ENCODE results near the gene COL6A3.
A peak's percentile ranks its signal among the peaks of the same experiment; 100 is the strongest.

COL6A3 gene

DNA sequence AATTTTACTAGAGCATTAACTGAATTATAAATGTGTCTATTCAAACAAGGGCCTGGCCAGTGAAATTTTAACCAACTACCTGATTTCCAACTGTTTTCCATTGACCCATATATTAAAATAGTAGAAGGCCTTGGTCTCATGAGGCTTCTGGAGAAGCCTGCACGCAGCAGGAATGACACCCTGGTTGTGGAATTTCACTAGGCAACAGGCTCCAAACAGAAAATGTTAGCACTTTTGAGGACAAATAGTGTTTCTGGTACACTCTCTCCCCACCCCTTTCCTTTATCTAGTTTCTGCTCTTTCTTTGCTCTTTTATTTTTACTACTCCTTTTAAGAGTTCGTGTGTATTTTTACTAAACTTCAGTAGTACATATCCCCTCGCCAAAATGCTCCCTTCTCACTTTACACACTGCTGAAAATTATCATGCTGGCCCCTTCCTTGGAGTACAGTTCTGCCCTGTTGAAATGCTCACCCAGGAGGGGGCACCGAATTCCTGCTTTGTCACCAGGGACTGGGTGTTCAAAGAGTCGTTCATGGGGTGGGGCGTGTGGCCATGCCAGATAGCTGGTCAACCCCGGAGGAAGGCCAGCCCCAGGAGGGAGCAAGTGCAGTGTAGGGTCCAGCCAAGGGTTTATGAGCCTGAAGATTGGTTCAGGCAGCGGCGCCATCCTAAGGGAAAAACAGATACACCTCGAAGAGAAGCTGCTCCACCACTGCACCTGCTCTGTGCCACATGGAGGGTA, 22.1 kb upstream of the COL6A3 start:
- no peaks in the 10 kb centered on the region for H4K20me1 ChIP-seq (ENCODE audit: control insufficient read depth, insufficient read depth, low read depth, low read length)
- no peaks in the 10 kb centered on the region for H3K36me3 ChIP-seq (ENCODE audit: control insufficient read depth, low read length)
- TF ChIP-seq, protein P1, sequence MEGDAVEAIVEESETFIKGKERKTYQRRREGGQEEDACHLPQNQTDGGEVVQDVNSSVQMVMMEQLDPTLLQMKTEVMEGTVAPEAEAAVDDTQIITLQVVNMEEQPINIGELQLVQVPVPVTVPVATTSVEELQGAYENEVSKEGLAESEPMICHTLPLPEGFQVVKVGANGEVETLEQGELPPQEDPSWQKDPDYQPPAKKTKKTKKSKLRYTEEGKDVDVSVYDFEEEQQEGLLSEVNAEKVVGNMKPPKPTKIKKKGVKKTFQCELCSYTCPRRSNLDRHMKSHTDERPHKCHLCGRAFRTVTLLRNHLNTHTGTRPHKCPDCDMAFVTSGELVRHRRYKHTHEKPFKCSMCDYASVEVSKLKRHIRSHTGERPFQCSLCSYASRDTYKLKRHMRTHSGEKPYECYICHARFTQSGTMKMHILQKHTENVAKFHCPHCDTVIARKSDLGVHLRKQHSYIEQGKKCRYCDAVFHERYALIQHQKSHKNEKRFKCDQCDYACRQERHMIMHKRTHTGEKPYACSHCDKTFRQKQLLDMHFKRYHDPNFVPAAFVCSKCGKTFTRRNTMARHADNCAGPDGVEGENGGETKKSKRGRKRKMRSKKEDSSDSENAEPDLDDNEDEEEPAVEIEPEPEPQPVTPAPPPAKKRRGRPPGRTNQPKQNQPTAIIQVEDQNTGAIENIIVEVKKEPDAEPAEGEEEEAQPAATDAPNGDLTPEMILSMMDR (IDR thresholded peaks at IDR 0.05; ENCODE audit: low read depth, low read length, poor library complexity, severe bottlenecking), result no peak
- no peak for TF ChIP-seq EZH2phosphoT487 (IDR thresholded peaks at IDR 0.05; ENCODE audit: borderline replicate concordance, low read length)
- H3K4me3 ChIP-seq (ENCODE audit: low read length), result no peak overlapping the region
- H3K4me2 ChIP-seq (ENCODE audit: low read length), result no peak overlapping the region
- peaks cover 2% of the 10 kb centered on the region for H3K27me3 ChIP-seq (ENCODE audit: control insufficient read depth, low read length)
- H3K27ac ChIP-seq (ENCODE audit: low read depth, low read length), result no peak overlapping the region
- no peaks in the 10 kb centered on the region for H3F3A ChIP-seq (ENCODE audit: control insufficient read depth, insufficient read depth)
- no peaks in the 10 kb centered on the region for H3K9me2 ChIP-seq (replicated peaks; ENCODE audit: control insufficient read depth, low read length)
- H3K79me2 ChIP-seq (ENCODE audit: control insufficient read depth, low read length), result no peaks in the 10 kb centered on the region
- H3K4me1 ChIP-seq (ENCODE audit: control insufficient read depth, low read length), result peaks cover 5% of the 10 kb centered on the region
- H3K9me3 ChIP-seq (ENCODE audit: control insufficient read depth, insufficient read depth, low read length), result no peaks in the 10 kb centered on the region

DNA sequence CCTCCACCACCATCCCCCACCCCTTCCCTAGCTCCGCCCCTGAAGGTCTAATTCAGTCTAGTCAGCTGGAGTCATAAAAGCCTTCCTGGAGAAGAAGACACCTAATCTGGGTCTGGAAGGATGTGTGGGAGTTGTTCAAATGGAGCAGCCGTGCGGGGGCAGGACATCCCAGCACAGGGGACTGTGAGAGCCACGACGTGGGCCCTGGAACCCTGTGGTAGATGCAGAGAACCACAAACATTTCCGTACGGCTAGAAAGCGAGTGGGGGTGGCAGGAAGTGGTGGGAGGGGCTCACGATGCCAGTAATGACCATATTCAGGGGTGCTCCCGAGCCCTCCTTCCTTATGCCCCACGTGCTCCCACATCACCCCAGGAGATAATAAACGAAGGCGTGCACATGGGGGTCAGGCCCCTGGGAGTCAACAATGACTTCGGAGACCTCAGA, 20.9 kb upstream of the COL6A3 start:
- Histone ChIP-seq H3F3A (ENCODE audit: control insufficient read depth, insufficient read depth) (no peaks in the 10 kb centered on the region), H3K4me3 (ENCODE audit: low read length) (no peak overlapping the region), H3K27ac (ENCODE audit: low read depth, low read length) (no peak overlapping the region), H3K4me2 (ENCODE audit: low read length) (peak overlapping the region; percentile 43), H3K79me2 (ENCODE audit: control insufficient read depth, low read length) (no peaks in the 10 kb centered on the region), H3K36me3 (ENCODE audit: control insufficient read depth, low read length) (no peaks in the 10 kb centered on the region), H3K9me2 (replicated peaks; ENCODE audit: control insufficient read depth, low read length) (no peaks in the 10 kb centered on the region), H3K27me3 (ENCODE audit: control insufficient read depth, low read length) (no peaks in the 10 kb centered on the region), H3K9me3 (ENCODE audit: control insufficient read depth, insufficient read depth, low read length) (no peaks in the 10 kb centered on the region), H4K20me1 (ENCODE audit: control insufficient read depth, insufficient read depth, low read depth, low read length) (no peaks in the 10 kb centered on the region), H3K4me1 (ENCODE audit: control insufficient read depth, low read length) (peaks cover 5% of the 10 kb centered on the region)
- TF ChIP-seq EZH2phosphoT487 (IDR thresholded peaks at IDR 0.05; ENCODE audit: borderline replicate concordance, low read length), result no peak
- TF ChIP-seq, protein P1 (IDR thresholded peaks at IDR 0.05; ENCODE audit: low read depth, low read length, poor library complexity, severe bottlenecking), result no peak

DNA sequence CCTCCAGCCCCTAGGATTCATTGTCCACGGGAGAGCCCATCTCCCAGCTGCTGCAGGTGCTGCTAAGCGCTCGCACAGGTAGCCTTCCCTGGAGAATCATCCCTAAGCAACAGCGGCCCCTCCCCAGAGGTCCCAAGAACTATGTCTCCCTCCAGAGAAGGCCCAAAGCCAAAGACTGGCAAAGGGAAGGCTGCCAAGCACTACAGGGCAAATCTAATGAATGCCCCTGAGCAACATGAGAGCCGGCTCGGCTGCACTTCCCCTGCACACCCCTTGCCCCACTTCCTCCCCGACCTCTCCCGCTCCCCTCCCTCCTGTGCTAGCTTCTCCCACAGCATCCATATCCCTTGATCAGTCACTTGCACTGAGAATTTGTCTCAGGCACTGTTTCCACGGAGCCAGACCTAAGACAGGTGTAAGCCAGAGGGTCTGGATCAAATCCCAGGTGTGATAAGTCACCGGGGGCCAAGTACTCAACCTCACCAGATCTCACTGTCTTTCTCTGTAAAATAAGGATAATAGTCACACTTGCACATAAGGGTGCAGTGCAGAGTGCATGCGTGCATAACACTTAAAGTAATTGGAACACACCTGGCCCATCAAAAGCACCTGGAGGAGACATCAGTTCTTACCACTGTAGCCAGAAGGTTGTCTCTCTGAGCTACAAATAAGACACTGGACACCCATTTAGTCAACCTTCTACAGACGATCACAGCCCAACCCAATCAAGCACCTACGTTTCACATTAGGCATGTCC, 20.1 kb upstream of the COL6A3 start:
- no peak overlapping the region for H3K4me3 ChIP-seq (ENCODE audit: low read length)
- H3K27ac ChIP-seq (ENCODE audit: low read depth, low read length), result no peak overlapping the region
- H3K27me3 ChIP-seq (ENCODE audit: control insufficient read depth, low read length), result no peaks in the 10 kb centered on the region
- H4K20me1 ChIP-seq (ENCODE audit: control insufficient read depth, insufficient read depth, low read depth, low read length), result no peaks in the 10 kb centered on the region
- H3K9me3 ChIP-seq (ENCODE audit: control insufficient read depth, insufficient read depth, low read length), result no peaks in the 10 kb centered on the region
- H3K79me2 ChIP-seq (ENCODE audit: control insufficient read depth, low read length), result no peaks in the 10 kb centered on the region
- H3K36me3 ChIP-seq (ENCODE audit: control insufficient read depth, low read length), result no peaks in the 10 kb centered on the region
- no peaks in the 10 kb centered on the region for H3K9me2 ChIP-seq (replicated peaks; ENCODE audit: control insufficient read depth, low read length)
- peaks cover 5% of the 10 kb centered on the region for H3K4me1 ChIP-seq (ENCODE audit: control insufficient read depth, low read length)
- H3F3A ChIP-seq (ENCODE audit: control insufficient read depth, insufficient read depth), result no peaks in the 10 kb centered on the region
- H3K4me2 ChIP-seq (ENCODE audit: low read length), result no peak overlapping the region
- TF ChIP-seq, protein P1 (IDR thresholded peaks at IDR 0.05; ENCODE audit: low read depth, low read length, poor library complexity, severe bottlenecking), result no peak
- TF ChIP-seq EZH2phosphoT487 (IDR thresholded peaks at IDR 0.05; ENCODE audit: borderline replicate concordance, low read length), result no peak

All from DOHH2 (cell line).